SK-N-SH treated with all-trans-retinoic acid at 6 μM for 48 hours (cell line): ENCODE data around the gene APBA2.

ENCODE experiments used
- ARNTL ChIP-seq: fragments of 450-650 bp; formaldehyde crosslinking; IDR thresholded peaks from 2 replicates; pipeline ENCODE4 v1.5.0; 2020; ENCODE audit warnings: low read depth, mild to moderate bottlenecking, moderate library complexity, borderline replicate concordance
- BACH2 ChIP-seq: fragments of 250-450 bp; sonication (Bioruptor Pico); IDR thresholded peaks from 2 replicates; pipeline ENCODE4 v1.9.0; 2021; ENCODE audit warnings: mild to moderate bottlenecking, borderline replicate concordance
- ESRRG ChIP-seq: fragments of 250-450 bp; sonication (Bioruptor Pico); IDR thresholded peaks from 2 replicates; pipeline ENCODE4 v1.6.1; 2021; ENCODE audit warnings: mild to moderate bottlenecking
- GLIS3 ChIP-seq: fragments of 250-450 bp; sonication (Bioruptor Pico); IDR thresholded peaks from 2 replicates; pipeline ENCODE4 v1.5.0; 2020; ENCODE audit warnings: mild to moderate bottlenecking, moderate library complexity
- ISL1 ChIP-seq: fragments of 250-450 bp; sonication (Bioruptor Pico); IDR thresholded peaks from 2 replicates; pipeline ENCODE4 v2.1.2; 2022; ENCODE audit warnings: mild to moderate bottlenecking, moderate library complexity
- RARB ChIP-seq: fragments of 250-450 bp; sonication (Bioruptor Pico); IDR thresholded peaks from 2 replicates; pipeline ENCODE4 v1.8.0; 2021; ENCODE audit warnings: mild to moderate bottlenecking, moderate library complexity
- SNAI2 ChIP-seq: fragments of 250-450 bp; sonication (Bioruptor Pico); IDR thresholded peaks from 2 replicates; pipeline ENCODE4 v1.5.0; 2020; ENCODE audit warnings: mild to moderate bottlenecking, moderate library complexity
- TCF4 ChIP-seq: fragments of 250-450 bp; sonication (Bioruptor Pico); IDR thresholded peaks from 2 replicates; pipeline ENCODE4 v1.8.0; 2021; ENCODE audit warnings: mild to moderate bottlenecking, moderate library complexity, borderline replicate concordance
- ZFP3 ChIP-seq: fragments of 250-450 bp; sonication (Bioruptor Pico); IDR thresholded peaks from 2 replicates; pipeline ENCODE4 v1.5.0; 2020; ENCODE audit warnings: mild to moderate bottlenecking, moderate library complexity
- ZNF70 ChIP-seq: fragments of 450-650 bp; formaldehyde crosslinking; IDR thresholded peaks from 2 replicates; pipeline ENCODE4 v1.5.0; 2020; ENCODE audit warnings: mild to moderate bottlenecking, moderate library complexity
- TF ChIP-seq, protein P1 (sequence below): fragments of 250-450 bp; sonication (Bioruptor Pico); IDR thresholded peaks from 2 replicates; pipeline ENCODE4 v1.5.1; 2020; ENCODE audit warnings: low read depth, mild to moderate bottlenecking, moderate library complexity
- TF ChIP-seq, protein P2 (sequence below): fragments of 250-450 bp; sonication (Bioruptor Pico); IDR thresholded peaks from 2 replicates; pipeline ENCODE4 v1.8.0; 2020; ENCODE audit warnings: mild to moderate bottlenecking, moderate library complexity, borderline replicate concordance

DNA sequence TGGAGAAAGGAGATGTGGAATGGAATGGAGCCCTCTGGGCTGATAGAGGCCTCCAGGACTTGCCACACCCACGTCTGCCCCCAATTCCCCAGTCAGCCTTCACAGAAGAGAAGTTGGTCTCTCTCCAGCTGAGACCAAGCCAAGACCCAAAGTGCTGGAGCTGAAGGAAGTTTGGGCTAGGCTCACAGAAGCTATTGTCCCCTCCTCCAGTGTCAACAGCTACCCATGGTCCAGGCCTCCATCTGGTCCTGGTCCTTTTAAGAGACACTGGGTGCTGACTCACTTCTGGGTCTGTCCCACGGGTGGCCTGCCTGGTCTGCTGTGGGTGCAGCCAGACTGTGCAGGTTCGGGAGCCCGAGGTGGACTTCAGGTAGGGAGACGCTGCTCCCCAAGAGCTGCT is 179.8 kb downstream of the APBA2 start:
- no peak for TF ChIP-seq ZNF70 (CRISPR knock-in tag)
- TF ChIP-seq, protein P1, sequence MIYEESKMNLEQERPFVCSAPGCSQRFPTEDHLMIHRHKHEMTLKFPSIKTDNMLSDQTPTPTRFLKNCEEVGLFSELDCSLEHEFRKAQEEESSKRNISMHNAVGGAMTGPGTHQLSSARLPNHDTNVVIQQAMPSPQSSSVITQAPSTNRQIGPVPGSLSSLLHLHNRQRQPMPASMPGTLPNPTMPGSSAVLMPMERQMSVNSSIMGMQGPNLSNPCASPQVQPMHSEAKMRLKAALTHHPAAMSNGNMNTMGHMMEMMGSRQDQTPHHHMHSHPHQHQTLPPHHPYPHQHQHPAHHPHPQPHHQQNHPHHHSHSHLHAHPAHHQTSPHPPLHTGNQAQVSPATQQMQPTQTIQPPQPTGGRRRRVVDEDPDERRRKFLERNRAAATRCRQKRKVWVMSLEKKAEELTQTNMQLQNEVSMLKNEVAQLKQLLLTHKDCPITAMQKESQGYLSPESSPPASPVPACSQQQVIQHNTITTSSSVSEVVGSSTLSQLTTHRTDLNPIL (CRISPR knock-in tag), result no peak
- no peak for TF ChIP-seq SNAI2 (CRISPR knock-in tag)
- no peak for TF ChIP-seq ARNTL (CRISPR knock-in tag)
- no peak for TF ChIP-seq BACH2 (CRISPR knock-in tag)
- TF ChIP-seq, protein P2, sequence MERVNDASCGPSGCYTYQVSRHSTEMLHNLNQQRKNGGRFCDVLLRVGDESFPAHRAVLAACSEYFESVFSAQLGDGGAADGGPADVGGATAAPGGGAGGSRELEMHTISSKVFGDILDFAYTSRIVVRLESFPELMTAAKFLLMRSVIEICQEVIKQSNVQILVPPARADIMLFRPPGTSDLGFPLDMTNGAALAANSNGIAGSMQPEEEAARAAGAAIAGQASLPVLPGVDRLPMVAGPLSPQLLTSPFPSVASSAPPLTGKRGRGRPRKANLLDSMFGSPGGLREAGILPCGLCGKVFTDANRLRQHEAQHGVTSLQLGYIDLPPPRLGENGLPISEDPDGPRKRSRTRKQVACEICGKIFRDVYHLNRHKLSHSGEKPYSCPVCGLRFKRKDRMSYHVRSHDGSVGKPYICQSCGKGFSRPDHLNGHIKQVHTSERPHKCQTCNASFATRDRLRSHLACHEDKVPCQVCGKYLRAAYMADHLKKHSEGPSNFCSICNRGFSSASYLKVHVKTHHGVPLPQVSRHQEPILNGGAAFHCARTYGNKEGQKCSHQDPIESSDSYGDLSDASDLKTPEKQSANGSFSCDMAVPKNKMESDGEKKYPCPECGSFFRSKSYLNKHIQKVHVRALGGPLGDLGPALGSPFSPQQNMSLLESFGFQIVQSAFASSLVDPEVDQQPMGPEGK (CRISPR knock-in tag), result no peak
- TF ChIP-seq TCF4, result no peak
- TF ChIP-seq ISL1, result no peak
- TF ChIP-seq ESRRG, result no peak
- TF ChIP-seq GLIS3 (CRISPR knock-in tag), result no peak
- no peak for TF ChIP-seq RARB
- no peak for TF ChIP-seq ZFP3 (CRISPR knock-in tag)
